ENCODE measurements around the gene C16orf74.

The C16orf74 gene

GRCh38 chr16:85667841-85668413 is 83.0 kb downstream of the C16orf74 start:
- DNase-seq = no peak

- DNase-seq = no peak
Observed at GRCh38 chr16:85667261-85667660, 83.6 kb downstream of the C16orf74 start.

- DNase-seq = no peak
Observed at GRCh38 chr16:85665929-85666328, 85.0 kb downstream of the C16orf74 start.

- no peak for DNase-seq
Observed at GRCh38 chr16:85665373-85665740, 85.5 kb downstream of the C16orf74 start.

GRCh38 chr16:85664580-85665372 is 86.1 kb downstream of the C16orf74 start:
- no peak for DNase-seq

DNA sequence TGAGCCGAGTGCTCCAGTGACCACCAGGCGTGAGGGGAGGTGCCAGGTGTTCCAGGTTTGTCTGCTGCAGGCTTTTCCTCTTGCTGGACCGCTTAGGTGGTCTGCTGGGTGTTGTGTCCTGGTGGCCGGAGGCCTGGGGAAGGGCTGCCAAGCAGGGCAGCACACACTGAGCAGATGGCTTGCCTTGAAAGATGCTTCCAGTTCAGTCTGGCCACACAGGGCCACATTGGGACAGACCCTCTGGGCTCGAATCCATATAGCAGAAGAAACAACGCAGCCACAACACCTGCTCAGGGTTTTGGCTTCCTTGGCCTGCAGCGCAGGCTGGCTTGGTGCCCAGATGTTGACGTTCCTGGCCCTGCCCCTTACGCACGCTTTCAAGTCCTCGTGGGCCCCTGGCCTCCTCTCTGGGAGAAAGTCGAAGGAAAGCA is 87.0 kb downstream of the C16orf74 start:
- DNase-seq = no peak

- DNase-seq = no peak
Observed at GRCh38 chr16:85662976-85663830, 87.7 kb downstream of the C16orf74 start.

GRCh38 chr16:85662482-85662812 is 88.4 kb downstream of the C16orf74 start:
- DNase-seq = no peak

- no peak for DNase-seq
Observed at GRCh38 chr16:85661740-85662481, 89.0 kb downstream of the C16orf74 start.

DNA sequence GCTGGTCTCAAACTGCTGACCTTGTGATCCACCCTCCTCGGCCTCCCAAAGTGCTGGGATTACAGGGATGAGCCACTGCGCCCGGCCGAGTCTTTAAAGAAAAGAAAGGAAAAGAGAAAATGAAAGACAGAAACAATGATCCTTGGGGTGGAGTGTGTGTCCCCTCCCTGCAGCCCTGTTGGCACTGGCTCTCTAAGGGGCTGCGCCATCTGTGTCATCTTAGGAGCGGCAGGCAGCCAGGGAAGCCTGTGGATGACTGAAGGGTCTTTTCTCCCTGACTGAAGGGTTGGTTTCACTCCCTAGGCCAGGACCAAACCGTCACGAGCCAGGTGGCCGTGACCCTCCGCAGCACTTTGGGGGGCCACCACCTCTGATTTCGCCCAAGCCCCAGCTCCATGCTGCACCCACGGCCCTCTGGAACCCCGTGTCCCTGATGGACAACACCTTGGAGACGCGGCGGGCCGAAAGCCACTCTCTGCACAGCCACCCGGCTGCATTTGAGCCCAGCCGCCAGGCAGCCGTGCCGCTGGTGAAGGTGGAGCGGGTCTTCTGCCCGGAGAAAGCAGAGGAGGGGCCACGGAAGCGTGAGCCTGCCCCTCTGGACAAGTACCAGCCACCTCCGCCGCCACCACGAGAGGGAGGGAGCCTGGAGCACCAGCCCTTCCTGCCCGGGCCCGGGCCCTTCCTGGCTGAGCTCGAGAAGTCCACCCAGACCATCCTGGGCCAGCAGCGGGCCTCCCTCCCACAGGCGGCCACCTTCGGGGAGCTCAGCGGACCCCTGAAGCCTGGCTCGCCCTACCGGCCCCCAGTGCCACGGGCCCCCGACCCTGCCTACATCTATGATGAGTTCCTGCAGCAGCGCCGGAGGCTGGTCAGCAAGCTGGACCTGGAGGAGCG is 89.8 kb downstream of the C16orf74 start:
- DNase-seq = no peak

DNA sequence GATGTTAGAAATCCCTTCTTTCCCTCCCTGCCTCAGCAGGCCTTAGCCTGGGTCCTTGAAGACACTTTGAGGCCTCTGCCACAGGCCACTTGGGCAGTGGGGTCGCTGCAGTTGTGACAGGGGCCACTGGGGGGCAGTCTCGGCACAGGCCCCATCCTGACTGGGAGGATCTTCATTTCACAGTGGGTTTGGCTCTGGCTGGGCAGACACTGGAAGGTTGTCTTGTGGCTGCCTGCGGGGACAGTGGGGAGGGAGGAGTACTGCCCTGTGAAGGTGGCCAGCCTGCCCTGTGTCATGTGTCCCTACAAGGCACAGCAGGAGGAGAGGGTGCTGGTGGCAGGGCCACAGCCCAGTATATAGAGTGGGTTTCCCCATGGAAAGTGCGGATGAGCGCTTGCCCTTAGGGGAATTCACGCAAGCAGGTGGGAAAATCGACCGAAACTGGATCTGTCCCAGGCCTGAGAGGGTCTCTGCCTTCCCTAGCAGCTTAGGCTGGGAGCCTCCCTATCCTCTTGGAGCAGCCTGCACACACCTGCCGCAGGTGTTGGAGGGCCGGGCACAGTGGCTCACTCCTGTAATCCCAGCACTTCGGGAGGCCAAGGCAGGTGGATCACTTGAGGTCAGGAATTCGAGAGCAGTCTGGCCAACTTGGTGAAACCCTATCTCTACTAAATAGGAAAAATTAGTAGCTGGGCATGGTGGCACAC is 90.9 kb downstream of the C16orf74 start:
- DNase-seq = peak; percentile 71

DNA sequence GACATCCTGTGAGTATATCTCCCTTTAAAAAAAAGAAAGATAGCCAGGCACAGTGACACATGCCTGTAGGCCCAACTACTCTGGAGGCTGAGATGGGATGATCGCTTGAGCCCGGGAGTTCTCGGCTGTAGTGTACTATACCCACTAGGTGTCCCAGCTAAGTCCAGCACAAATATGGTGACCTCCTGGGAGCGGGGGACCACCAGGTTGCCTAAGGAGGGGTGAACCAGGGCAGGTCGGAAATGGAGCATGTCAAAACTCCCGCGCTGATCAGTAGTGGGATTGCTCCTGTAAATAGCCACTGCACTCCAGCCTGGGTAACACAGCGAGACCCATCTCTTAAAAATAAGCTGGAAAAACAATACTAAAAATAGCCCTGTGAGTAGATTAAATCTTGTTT is 91.6 kb downstream of the C16orf74 start:
- DNase-seq = no peak

DNA sequence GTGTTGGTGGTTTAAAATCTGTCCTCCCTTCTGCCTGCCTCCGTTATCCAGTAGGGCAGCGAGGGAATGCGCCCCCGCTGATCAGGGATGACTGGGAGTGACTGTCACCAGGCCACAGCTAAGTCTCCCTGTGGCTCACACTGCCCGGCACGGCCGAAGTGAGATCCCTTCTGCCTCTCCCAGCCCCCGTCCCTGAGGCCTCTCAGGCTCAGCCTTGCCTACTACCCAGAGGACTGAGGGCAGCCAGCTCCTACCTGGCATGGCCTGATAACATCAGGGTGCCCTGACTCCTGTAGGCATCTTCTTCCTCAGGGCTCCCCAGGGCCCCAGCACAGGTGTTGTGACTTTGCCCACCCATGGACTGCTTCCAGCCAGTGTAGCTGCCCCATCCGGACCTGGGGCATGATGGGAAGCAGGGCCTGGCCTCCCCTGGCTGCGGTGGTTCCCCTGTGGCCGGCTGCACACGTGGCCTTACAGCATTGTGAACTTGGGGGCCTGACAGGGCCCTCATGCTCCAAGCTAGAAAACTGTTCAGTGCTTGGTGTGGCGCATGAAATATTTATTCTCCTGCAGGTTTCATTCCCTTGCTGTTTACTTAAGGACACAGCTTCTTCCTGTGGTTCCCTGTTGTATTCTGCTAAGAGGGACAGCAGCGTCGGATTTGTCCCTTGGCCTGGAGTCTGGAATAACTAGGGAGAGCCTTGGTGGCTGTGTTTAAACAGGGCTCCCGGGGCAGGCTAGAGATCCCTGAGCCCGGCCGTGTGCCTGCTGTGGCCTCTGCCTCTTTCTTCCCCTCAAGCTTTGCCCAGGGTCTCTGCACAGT is 92.2 kb downstream of the C16orf74 start:
- DNase-seq = no peak

- no peak for DNase-seq
Observed at GRCh38 chr16:85657996-85658395, 92.9 kb downstream of the C16orf74 start.
